Measurements from ENCODE around the gene ZBTB7B.

Gene ZBTB7B

GRCh38 chr1:155040358-155041093 lies 37.9 kb downstream of the ZBTB7B start:
- no peak for DNase-seq

GRCh38 chr1:155042789-155043188 lies 40.2 kb downstream of the ZBTB7B start:
- DNase-seq: no peak

- no peak for DNase-seq
These were observed 40.7 kb downstream of the ZBTB7B start for GRCh38 chr1:155043301-155043702.

- no peak for DNase-seq
These were observed 41.2 kb downstream of the ZBTB7B start for GRCh38 chr1:155043793-155044192.

- no peak for DNase-seq
These were observed 41.8 kb downstream of the ZBTB7B start for GRCh38 chr1:155044365-155044764.

GRCh38 chr1:155044812-155045657 lies 42.4 kb downstream of the ZBTB7B start:
- DNase-seq: peak; percentile 56

GRCh38 chr1:155048449-155049334 lies 46.1 kb downstream of the ZBTB7B start:
- no peak for DNase-seq

- no peak for DNase-seq
These were observed 47.3 kb downstream of the ZBTB7B start for GRCh38 chr1:155049651-155050559.

- DNase-seq: peak; percentile 86
These were observed 48.1 kb downstream of the ZBTB7B start, which contains the start of gene ADAM15 for GRCh38 chr1:155050560-155051341. Gene ADAM15 (plus strand): TSS chr1:155051316. CDS start chr1:155051387, 71 bp downstream.

- DNase-seq: peak; percentile 56
These were observed 48.8 kb downstream of the ZBTB7B start for GRCh38 chr1:155051342-155051776.

- DNase-seq: peak; percentile 50
These were observed 49.3 kb downstream of the ZBTB7B start for GRCh38 chr1:155051777-155052398.

GRCh38 chr1:155052439-155053395 lies 50.1 kb downstream of the ZBTB7B start:
- DNase-seq: peak; percentile 49

GRCh38 chr1:155053531-155054105 lies 51.0 kb downstream of the ZBTB7B start:
- DNase-seq: no peak

GRCh38 chr1:155057104-155057503 lies 54.5 kb downstream of the ZBTB7B start:
- DNase-seq: no peak

GRCh38 chr1:155057788-155058211 lies 55.2 kb downstream of the ZBTB7B start:
- DNase-seq: no peak

GRCh38 chr1:155060736-155061135 lies 58.1 kb downstream of the ZBTB7B start:
- no peak for DNase-seq

- DNase-seq: peak; percentile 98
These were observed 59.0 kb downstream of the ZBTB7B start for GRCh38 chr1:155061381-155062150.

GRCh38 chr1:155062151-155062686 lies 59.6 kb downstream of the ZBTB7B start:
- DNase-seq: no peak
